Breast epithelium (tissue), 4 donors: Measurements from ENCODE around the gene PLEKHH1. TPM values are rescaled to one million over a fixed set of nuclear protein-coding genes. Genes with fewer than 3 reads are reported as not detected.

Source experiments
- DNase-seq, 2 donors: peaks; one replicate each; pipeline ENCODE4 v3.0.0-alpha.2; 2019; ENCODE audit warnings: low spot score in 2 of 2
- H3K27ac ChIP-seq, 2 donors: fragments of 200-600 bp; sonication (generic) in 1 of 2; one replicate each; pipeline ENCODE4 v1.5.1; 2016 to 2019; ENCODE audit warnings: mild to moderate bottlenecking in 1 of 2
- H3K27me3 ChIP-seq, 2 donors: fragments of 200-600 bp; sonication (generic) in 1 of 2; one replicate each; pipeline versions ENCODE4 v1.5.1 to v1.6.0; 2017 to 2019; ENCODE audit warnings: control low read depth in 1 of 2, mild to moderate bottlenecking in 1 of 2
- H3K36me3 ChIP-seq: fragments of 200-600 bp; one replicate; pipeline ENCODE4 v1.5.1; 2019
- H3K4me1 ChIP-seq, 2 donors: fragments of 200-600 bp; sonication (generic); one replicate each; pipeline ENCODE4 v1.5.1; 2016 to 2019; ENCODE audit warnings: control low read depth in 1 of 2
- H3K4me3 ChIP-seq, 3 donors: fragments of 200-600 bp; sonication (generic); 1 replicate in 2 of 3; 2 replicates in 1 of 3; pipeline ENCODE4 v1.5.1; 2016 to 2019; ENCODE audit warnings: mild to moderate bottlenecking in 3 of 3, moderate library complexity in 2 of 3
- H3K9me3 ChIP-seq, 2 donors: fragments of 200-600 bp; sonication (generic) in 1 of 2; one replicate each; pipeline ENCODE4 v1.5.1; 2016 to 2019; ENCODE audit warnings: control low read depth in 1 of 2
- POLR2A ChIP-seq: fragments of 450-650 bp; IDR thresholded peaks from one replicate; pipeline ENCODE4 v1.6.1; 2016; ENCODE audit warnings: antibody characterized with exemption, mild to moderate bottlenecking, moderate library complexity
- POLR2AphosphoS5 ChIP-seq, 3 donors: sonication (generic); formaldehyde crosslinking; IDR thresholded peaks; one replicate each; pipeline ENCODE4 v1.6.1; 2017; ENCODE audit warnings: antibody characterized with exemption in 3 of 3
- intact Hi-C: fragments of 100-400 bp; cut with DNase I; formaldehyde crosslinking; loops from one replicate; pipeline ENCODE4 v1.15.1; 2023; ENCODE audit warnings: low total_unique reads
- total RNA-seq, 3 donors: library from RNA; depleted of rRNA; stranded (reverse); fragments of >200 nt; gene quantifications; one replicate each; pipeline ENCODE4 v1.1.0, GENCODE V29; 2016
- TF ChIP-seq, protein P1 (sequence below), 3 donors: fragments of 450-650 bp; IDR thresholded peaks; one replicate each; pipeline ENCODE4 v1.5.1; 2016 to 2017; ENCODE audit warnings: antibody characterized with exemption in 3 of 3, mild to moderate bottlenecking in 3 of 3, moderate library complexity in 3 of 3

Gene PLEKHH1
- total RNA-seq, 3 donors from 2014 or later: 2.9 to 18.9 (median 14.7) TPM

DNA sequence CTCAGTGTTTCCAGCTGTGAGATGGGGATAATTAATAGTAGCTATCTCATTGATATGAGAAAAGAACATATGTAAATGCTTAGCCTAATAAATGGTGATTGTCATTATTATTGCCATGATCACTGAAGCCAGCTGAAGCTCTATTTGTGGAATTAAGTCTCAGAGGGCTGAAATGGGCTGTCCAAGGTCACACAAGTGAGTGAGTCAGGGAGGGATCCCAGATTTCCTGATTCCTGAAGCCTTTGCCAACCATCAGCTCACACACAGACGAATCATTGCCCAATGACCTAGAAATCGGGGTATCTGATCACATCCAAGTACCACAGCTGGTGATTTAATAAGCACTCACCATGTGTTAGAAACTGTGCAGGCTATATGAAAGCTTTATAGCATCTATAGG, 23.0 kb upstream of the PLEKHH1 start:
- no peaks in the 10 kb centered on the region for H3K36me3 ChIP-seq
- no peak overlapping the region for H3K4me3 ChIP-seq
- DNase-seq: no peak
- H3K4me1 ChIP-seq: peaks cover 0 to 5% of the 10 kb centered on the region in 2 donors
- no peak for TF ChIP-seq POLR2A
- TF ChIP-seq POLR2AphosphoS5 (IDR thresholded peaks at IDR 0.05): no peak
- TF ChIP-seq, protein P1, sequence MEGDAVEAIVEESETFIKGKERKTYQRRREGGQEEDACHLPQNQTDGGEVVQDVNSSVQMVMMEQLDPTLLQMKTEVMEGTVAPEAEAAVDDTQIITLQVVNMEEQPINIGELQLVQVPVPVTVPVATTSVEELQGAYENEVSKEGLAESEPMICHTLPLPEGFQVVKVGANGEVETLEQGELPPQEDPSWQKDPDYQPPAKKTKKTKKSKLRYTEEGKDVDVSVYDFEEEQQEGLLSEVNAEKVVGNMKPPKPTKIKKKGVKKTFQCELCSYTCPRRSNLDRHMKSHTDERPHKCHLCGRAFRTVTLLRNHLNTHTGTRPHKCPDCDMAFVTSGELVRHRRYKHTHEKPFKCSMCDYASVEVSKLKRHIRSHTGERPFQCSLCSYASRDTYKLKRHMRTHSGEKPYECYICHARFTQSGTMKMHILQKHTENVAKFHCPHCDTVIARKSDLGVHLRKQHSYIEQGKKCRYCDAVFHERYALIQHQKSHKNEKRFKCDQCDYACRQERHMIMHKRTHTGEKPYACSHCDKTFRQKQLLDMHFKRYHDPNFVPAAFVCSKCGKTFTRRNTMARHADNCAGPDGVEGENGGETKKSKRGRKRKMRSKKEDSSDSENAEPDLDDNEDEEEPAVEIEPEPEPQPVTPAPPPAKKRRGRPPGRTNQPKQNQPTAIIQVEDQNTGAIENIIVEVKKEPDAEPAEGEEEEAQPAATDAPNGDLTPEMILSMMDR (IDR thresholded peaks at IDR 0.05): no peak
- no peaks in the 10 kb centered on the region for H3K27me3 ChIP-seq
- no peaks in the 10 kb centered on the region for H3K9me3 ChIP-seq
- no peak overlapping the region for H3K27ac ChIP-seq
- intact Hi-C loops: no loop called here

DNA sequence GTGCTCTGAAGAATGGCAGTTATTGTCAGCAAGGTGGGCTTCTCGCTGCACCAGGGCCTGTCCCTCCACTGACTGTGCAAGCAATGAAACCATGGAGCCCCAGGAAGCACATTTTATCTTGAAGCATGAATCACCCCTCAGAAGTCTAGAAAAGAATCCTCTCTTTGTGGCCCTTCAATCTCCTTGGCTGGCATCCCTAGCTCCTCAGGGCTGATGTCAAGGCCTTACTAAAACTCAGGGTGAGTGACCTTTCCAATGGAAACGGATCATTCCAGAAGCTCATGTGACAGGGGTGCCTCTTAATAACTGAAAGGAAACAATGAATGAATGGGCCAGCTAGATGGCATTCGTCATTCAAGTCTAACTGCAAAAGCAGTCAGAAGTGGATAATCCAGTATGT, 22.3 kb upstream of the PLEKHH1 start:
- DNase-seq: no peak
- no peaks in the 10 kb centered on the region for H3K9me3 ChIP-seq
- H3K27ac ChIP-seq: no peak overlapping the region
- H3K27me3 ChIP-seq: no peaks in the 10 kb centered on the region
- H3K4me1 ChIP-seq: peaks cover 0 to 5% of the 10 kb centered on the region in 2 donors
- TF ChIP-seq POLR2AphosphoS5 (IDR thresholded peaks at IDR 0.05): no peak
- TF ChIP-seq, protein P1 (IDR thresholded peaks at IDR 0.05): no peak
- TF ChIP-seq POLR2A: no peak
- H3K36me3 ChIP-seq: no peaks in the 10 kb centered on the region
- intact Hi-C loops: no loop called here
- H3K4me3 ChIP-seq: no peak overlapping the region

DNA sequence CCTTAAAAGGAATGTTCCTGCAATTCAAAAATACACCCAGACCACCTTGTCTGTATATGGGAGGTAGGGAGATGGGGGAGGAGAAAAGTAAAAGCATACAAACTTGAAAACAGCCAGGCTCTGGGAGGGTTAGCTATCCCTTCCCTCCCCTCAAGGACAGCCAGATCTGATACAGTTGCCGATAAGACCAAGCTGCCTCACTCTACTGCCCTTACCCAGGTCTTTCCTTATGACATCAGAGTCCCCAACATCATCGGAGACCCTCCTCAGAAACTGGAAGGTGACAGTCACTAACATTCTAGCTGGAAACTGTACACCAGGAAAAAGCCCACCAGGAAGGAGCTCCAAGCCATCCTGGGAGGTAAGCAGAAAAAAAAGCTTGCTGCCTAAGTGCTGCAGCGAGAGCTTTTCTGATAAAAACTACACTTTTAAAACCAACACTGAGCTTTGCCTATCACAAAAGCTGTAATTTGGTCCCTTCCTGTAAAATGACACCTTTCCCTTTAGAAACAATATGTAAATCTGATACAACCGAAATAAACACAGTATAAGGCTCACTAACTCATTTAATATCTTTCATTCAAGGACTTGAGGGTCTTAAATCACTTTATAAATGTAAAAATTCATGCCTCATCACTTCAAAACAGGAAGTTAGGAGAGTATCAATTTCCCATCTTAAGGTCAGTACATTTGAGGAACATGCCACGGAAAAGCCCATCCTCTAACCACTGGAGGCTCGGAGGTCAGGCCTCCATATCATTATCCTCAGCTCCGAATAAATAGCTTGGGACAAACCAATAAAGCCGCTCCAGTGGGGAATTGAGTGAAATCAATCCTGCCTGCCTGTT, 20.4 kb upstream of the PLEKHH1 start:
- intact Hi-C loops: no loop called here
- Histone ChIP-seq H3K4me3 (no peak overlapping the region), H3K27ac (peak overlapping the region; percentile 79 to 90), H3K27me3 (no peaks in the 10 kb centered on the region), H3K4me1 (peaks cover 0 to 5% of the 10 kb centered on the region in 2 donors), H3K9me3 (no peaks in the 10 kb centered on the region), H3K36me3 (no peaks in the 10 kb centered on the region)
- no peak for TF ChIP-seq POLR2A
- no peak for TF ChIP-seq POLR2AphosphoS5 (IDR thresholded peaks at IDR 0.05)
- TF ChIP-seq, protein P1 (IDR thresholded peaks at IDR 0.05): no peak
- DNase-seq: no peak

DNA sequence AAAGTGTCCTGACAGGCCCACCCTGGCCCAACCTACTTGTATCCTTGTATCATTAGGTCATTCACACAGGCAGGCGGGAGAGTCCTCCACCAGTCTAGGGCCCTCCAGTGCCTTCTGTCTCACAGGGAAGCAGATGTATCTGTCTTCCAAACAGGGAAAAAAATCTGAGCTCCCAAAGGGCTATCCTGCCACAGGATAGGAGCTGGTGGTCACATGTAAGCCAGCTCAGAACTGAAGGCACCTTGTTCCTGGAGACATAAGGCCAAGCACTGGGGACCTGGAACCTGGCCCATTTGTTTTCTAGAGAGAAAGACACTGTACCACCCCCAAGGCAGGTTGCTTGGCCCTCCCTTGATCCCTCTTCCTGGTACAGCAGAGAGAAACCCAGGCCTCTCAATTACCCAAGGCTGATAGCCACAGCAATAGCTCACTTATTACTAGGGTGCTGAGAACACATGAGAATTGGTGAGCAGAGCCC, 19.4 kb upstream of the PLEKHH1 start:
- Histone ChIP-seq H3K27ac (peak overlapping the region; percentile 79 to 90), H3K4me1 (peaks cover 0 to 5% of the 10 kb centered on the region in 2 donors), H3K36me3 (no peaks in the 10 kb centered on the region), H3K27me3 (no peaks in the 10 kb centered on the region), H3K9me3 (no peaks in the 10 kb centered on the region), H3K4me3 (peak overlapping the region in 2 of 3 donors; percentile 95 to 98)
- intact Hi-C loops: no loop called here
- TF ChIP-seq POLR2AphosphoS5 (IDR thresholded peaks at IDR 0.05): no peak
- TF ChIP-seq POLR2A: no peak
- TF ChIP-seq, protein P1 (IDR thresholded peaks at IDR 0.05): no peak
- peak in 1 of 2 donors; percentile 37 for DNase-seq

DNA sequence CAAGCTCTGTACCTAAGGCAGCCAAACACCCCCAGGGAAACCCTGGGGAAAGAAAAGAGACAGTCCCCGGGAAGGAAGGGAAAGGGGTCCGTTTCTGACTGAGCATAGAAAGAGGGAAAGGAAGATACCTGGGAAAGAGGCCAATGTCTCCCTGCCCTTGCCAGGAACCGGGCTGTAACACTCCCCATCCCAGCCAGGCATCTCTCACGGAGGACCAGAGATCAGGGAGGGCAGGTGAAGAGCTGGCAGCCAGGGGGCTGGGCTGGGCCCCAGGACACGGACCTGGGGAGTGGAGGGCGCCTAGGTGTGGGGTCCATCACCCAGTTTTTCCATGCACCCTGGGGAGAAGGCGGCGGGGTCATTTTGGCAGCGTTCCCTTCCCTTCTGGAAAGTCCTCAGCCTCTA, 18.9 kb upstream of the PLEKHH1 start:
- Histone ChIP-seq H3K27ac (peak overlapping the region; percentile 79 to 90), H3K27me3 (no peaks in the 10 kb centered on the region), H3K4me1 (peaks cover 0 to 5% of the 10 kb centered on the region in 2 donors), H3K4me3 (peak overlapping the region; percentile 90 to 98 (median 95)), H3K9me3 (no peaks in the 10 kb centered on the region), H3K36me3 (no peaks in the 10 kb centered on the region)
- intact Hi-C loops: no loop called here
- DNase-seq: peak in 1 of 2 donors; percentile 19
- TF ChIP-seq POLR2A: no peak
- TF ChIP-seq, protein P1 (IDR thresholded peaks at IDR 0.05): no peak
- no peak for TF ChIP-seq POLR2AphosphoS5 (IDR thresholded peaks at IDR 0.05)
